Putamen (tissue), 1 donor: ENCODE data around the gene RPS25.
"Not testable (repeated sequence)": the region's sequence is repeated elsewhere in the genome, so short reads cannot be mapped to it uniquely, and the experiment has no call there.

Experiments
- DNase-seq: peaks from one replicate; pipeline ENCODE4 v3.0.0-alpha.2; 2016; ENCODE audit warnings: low spot score

Gene RPS25

DNA sequence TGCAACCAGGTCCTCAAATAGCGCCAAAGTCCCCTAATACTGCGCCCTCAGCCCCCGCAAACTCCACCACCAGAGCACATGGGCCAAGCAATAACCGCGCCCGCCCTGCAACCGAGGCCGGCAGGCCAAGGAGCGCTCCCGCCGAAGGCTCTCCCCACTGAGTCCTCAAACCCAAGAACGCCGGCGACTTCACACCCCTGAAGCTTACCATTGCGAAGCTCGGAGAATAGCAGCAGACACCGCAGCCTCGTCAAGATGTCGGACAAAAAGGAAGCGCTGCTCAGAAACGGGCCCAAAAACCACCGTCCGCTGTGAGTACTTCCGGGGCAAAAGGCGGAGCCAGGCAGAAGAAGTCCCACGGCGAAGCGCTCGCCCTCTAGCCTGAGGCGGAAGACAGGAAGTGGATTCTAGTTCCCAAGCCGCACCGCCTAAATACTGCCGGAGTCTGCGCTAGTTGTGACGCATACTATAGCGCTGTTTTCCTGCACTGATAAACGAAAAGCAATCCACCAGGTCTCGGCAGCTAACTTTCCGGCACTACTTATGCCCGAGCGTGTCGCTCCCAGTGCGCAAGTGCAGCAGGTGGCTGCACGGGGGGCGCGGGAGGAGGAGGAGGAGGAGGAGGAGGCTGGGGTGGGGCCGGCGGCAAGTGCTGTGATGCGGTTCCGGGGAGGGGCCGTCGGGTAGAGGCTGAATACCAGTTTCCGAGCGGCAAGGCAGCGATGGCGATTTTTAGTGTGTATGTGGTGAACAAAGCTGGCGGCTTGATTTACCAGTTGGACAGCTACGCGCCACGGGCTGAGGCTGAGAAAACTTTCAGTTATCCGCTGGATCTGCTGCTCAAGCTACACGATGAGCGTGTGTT is at the start of gene RPS25, which contains the start of gene TRAPPC4:
RPS25 (minus strand) TSS at position 270 of the 865 bp plus-strand sequence; CDS start at position 211, 59 bp downstream.
TRAPPC4 (plus strand) TSS at position 693 of the 865 bp plus-strand sequence; CDS start at position 723, 30 bp downstream.
- DNase-seq: peak; percentile 98

DNA sequence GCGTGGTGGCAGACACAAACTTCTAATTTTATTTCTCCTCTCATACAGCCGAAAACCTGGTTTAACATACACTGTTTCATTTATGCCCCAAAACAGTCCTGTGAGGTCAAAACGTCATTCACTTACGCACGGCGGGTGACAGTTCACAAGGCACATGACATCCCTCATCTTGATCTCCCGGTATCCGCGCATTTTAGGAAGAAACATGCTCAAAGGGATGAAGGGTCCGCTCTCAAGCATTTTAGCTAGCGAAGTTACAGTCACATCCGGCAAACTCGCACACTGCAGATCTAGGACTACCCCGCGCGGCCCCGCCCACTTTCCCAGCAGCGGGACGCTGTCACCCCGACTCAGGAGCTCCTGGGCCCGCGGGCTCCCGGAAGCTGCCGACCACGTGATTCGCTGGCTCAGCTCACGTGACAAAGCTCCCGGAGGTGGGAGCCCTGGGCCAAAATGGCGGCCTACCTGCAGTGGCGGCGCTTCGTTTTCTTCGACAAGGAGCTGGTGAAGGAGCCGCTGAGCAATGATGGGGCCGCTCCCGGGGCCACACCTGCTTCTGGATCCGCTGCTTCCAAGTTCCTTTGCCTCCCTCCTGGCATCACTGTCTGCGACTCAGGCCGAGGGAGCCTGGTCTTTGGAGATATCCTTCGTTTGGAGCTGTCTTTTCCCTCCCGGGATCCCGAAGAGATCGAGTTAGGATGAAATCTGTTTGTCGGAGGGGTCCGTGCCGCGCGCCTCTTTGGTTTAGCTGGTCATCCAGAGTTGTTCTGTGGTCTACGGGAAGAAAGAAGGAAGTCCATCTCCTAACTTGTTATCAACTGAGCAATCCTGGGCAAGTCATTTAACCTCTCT is 49.5 kb upstream of the RPS25 start, which contains the start of gene VPS11:
VPS11 (plus strand) TSS at position 448 of the 852 bp plus-strand sequence; CDS start at position 454, 6 bp downstream.
- peak; percentile 96 for DNase-seq

DNA sequence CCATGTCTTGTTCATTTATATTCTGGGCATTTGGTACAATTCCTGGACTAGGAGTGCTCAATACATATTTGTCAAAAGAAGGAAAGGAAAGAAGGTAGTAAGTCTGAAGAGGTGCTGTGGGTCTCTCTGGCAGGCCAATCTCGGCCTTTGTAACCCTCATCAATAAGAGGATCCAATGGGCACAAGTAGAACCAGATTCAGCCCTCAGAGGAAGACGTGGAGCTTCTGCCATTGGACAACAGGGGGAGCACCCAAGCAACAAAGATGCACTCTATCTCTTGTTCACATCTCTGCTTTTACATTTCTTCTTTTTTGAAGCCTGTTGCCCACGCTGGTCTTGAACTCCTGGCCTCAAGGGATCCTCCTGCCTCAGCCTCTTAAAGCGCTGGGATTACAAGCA is 47.2 kb upstream of the RPS25 start:
- DNase-seq: no peak

DNA sequence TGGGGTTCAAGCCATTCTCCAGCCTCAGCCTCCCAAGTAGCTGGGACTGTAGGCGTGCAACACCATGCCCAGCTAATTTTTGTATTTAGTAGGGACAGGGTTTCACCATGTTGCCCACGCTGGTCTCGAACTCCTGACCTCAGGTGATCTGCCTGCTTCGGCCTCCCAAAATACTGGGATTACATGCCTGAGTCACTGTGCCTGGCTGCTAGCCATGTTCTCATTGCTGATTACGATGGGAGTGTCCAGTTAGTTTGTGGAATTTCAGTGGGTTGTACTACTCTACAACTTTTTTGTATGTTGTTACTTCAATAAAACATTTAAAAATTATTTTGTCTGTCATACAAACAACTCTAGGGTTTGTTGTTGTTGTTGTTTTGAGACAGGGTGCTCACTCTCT is 44.6 kb upstream of the RPS25 start:
- no peak for DNase-seq

DNA sequence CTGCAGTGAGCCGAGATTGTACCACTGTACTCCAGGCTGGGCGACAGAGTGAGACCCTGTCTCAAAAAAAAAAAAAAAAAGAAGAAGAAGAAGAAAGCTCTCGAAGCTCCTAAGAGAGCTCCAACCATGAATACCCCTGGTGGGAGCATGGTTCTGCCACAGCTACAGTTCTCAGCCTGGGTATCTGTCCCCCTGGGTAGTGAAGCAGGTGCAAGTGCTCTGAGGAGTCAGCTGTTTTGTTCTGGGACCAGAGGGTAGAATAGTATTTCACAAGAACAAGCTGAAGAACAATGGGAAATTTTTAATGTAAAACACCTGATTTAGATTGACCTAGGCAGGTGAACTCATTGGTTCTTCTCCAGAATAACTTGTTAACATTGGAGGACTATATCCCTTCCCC is 43.1 kb upstream of the RPS25 start:
- no peak for DNase-seq

DNA sequence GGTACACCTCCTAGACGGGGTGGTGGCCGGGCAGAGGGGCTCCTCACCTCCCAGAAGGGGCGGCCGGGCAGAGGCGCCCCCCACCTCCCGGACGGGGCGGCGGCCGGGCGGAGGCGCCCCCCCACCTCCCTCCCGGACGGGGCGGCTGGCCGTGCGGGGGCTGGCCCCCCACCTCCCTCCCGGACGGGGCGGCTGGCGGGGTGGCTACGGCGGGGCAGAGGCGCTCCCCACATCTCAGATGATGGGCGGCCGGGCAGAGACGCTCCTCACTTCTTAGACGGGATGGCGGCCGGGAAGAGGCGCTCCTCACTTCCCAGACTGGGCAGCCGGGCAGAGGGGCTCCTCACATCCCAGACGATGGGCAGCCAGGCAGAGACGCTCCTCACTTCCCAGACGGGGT is 41.0 kb upstream of the RPS25 start:
- not testable (repeated sequence) for DNase-seq

DNA sequence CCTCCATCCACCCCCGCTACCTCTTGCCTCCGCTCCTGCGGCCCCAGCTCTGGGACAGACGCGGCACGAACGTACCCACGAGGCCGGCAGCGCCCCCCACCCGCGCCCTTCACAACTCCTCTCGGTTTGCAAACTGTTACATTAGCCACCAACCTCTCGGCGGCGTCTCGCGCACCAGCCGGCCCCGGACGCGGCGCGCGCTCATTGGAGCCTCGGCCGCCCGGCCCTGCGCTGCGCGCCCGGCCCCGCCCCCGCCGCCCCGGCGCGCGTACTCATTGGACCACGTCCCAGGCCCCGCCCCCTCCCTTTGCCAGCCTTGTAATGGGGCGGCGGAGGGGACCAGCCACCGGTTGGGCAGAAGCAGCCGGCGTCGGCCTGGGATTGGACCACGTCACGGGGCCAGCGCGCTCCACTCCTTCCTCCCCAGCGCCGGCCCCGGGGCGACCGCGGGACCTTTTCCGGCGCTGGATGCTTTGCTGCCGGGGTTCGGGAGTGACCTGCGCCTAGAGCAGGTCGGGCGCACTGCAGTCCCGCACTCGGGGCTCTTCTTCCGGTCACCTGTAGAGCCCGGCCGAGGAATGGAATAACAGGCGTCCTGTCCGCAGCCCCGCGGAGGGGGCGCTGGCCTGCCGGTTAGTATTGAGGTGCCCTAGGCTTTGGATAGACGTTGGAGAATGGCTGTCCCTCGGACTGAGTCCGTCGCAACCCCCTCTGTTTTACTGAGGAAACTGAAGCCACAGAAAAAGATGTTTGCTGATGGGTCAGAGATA is 39.0 kb upstream of the RPS25 start, which contains the start of gene HYOU1:
HYOU1 (minus strand) TSS at position 206 of the 770 bp plus-strand sequence. CDS start 1,045 bp downstream, outside the sequence.
- DNase-seq: peak; percentile 95

DNA sequence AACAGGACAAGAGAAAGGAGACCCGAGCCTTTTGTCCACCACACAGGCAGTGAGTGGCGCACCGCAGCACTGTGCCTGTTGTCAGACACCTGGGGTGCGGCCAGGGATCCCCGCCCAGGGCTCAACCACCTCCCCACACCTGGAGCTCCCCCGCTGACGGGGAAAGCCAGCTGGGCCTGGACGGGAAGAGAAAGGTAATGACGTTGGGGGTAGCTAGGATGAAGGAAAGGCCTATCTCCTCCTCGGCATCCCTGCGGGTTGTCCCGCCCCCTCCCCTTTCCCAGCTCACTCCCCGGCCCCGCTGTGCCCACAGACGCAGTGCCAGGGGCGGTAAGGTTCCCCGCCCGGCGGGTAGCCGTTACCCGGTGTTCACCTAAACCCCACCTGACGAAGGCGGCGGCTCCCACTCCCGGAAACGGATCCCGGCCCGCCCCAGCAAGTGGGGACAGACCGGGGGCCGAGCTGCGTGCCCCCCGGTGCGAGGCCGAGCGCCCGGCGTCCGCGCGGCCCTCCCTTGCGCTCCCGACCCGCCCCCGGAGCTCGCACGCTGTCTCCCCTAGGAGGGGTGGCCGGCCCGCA is 38.4 kb upstream of the RPS25 start:
- DNase-seq: no peak

DNA sequence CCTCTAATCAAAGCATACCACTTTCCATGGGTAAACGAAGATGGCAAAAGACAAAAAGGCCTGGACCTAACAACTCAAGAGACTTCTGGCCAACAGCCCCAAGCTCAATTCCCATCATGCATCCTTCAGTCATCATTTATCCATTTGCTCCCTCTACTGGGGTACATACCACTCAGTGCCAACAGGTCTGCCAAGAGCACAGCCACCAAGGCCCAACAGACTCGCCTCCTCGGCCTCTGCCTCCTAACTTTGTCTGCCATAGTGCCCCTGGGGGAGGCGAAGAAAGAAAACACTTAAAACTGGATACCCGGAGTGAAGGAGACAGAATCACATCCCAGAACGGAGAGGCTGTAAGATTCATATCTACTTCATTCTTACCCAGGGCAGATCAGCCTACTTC is 37.8 kb upstream of the RPS25 start:
- DNase-seq: no peak

DNA sequence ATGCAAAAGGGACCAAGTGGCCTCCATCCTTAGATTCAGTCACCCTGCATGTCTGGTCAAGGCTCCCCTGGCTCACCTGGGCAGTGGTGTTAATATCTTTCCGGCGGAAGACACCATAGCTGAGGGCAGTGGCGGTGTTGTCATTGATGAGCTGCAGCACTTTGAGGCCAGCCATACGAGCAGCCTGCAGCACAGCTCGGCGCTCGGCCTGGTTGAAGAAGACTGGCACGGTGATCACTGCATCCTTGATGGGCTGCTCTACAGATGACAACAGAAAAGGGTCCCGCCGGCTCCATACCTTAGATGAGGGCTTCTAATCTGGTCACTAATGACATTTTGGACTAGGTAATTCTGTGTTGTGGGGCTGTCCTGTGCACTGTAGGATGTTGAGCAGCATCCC is 36.3 kb upstream of the RPS25 start:
- no peak for DNase-seq

DNA sequence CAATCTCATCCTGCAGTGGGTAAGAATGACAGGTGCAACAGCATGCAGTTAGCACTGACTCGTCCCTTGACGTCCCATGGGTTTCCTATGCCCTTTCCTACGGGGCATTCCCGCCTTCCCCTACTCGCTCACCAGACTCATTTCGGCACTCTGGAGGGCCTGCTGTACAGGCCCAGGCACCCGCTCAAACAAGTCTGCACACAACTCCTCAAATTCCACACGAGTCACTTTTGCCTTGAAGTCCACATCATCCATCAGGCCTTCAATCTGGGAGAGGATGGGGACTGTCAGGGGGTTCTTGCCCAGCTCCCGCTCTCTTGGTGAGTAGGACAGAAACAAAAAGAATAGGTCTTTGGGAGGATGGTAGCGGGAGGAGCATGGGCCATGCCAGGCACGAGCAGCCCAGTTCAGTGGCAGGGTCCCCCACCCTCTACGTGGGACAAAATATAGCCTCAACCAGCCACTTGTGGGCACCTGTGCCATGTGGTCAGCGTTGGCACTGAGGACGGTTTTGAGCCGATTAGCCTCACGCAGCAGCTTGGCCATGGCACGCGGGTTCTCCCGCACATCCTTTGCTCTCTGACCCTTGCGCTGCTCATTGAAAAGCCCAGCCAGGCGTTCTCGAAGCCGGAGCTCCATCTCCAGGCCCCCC is 34.1 kb upstream of the RPS25 start:
- no peak for DNase-seq

DNA sequence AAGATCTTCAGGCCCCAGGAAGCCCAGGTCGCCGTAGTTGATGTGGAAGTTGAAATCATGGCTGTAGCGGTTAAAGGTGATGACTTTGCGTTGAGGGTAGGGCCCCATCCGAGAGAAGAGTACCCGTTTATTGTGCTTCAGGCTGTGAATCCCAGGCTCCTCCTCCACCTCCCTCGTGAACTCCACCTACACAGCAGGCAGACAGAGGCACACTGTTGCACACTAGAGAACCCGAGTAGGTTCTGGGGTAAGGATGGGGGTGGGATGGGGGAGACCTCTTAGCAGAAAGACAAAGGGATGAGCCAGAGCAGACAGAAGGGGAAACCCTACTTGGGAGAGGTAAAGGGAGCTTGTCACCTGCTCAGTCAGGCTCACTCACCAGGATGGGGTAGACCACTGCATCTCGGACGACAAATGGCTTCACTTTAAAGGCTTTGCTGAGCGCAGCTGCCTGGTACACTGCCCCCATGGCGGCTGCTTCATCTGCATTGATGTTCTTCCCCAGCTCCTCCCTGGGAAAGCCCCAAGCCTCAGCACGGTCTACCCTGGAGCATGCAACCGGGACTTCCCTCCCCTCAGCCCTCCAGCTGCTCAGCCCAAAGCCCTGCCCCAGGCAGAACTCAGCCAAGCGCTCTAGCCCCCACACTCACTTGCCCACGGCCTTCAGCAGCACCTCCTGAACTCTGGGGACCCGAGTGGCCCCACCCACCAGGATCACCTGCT is 33.5 kb upstream of the RPS25 start:
- DNase-seq: no peak

DNA sequence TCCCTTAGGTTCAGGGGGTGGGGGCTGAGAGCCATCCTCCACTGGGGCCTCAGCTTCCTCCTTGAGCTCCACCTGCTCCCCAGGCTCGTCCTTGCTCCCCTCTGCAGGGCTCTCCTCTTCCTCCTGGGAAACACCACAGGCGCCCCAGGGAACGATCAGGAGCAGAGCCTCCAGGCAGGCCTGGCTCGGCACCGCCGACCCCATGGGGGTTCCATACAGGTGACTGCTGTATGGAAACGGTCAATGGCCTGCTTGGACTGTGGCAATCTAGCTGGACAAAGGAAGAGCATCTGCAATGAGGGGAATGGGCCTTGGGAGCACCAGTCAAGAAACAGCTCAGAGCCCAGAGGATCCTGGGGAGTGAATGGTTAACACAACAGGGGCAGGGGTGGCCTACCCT is 30.9 kb upstream of the RPS25 start:
- no peak for DNase-seq

DNA sequence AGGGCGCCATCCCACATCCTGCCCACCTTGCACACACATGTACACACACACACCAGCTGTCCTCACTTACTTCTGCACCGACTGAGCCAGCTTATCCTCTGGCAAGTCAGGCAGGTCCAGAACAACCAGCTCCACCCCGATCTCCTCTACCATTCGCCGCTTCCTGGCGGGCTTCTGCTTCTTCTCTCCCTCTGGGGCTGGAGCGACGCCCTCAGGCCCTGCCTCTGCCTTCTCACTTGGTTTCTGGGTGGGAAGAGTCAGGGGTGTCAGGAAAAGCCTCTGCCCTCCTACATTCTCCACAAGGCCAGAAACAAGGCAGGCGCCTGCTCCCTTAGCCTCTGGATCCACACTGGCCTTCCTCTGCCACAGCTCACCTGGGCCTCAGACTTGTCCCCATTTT is 30.5 kb upstream of the RPS25 start:
- DNase-seq: no peak

DNA sequence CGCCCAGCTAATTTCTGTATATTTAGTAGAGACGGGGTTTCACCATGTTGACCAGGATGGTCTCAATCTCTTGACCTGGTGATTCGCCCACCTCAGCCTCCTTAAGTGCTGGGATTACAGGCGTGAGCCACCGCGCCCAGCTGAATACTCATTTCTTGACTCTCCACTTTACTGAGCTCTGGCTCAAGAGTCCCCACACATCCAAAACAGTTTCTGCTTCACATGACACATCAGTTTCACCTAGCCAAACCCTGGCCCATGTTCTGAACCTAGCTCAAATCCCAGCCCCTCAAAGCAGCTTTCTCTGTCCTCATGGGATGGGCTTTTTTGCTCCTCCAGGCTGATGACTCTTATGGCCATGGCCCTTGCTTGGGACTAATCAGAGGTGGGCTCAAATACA is 29.1 kb upstream of the RPS25 start:
- no peak for DNase-seq

DNA sequence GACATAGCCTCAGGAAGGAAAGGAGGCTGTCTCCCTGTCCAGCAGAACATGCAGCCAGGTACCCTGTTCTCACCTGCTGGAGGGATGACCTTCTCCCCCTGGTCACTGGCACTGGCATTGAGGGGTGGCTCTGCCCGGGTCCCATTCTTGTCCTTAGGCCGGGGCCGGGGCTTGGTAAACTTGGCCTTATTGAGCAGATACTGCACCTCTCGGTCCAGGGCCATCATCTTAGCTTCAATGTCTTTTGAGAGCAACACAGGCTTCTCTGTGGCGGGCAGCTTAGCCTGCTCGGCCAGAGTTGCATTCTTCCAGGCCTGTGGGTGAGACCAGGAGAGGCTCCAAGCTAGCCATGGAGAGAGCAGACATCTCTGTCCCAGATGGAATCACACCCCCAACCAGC is 28.3 kb upstream of the RPS25 start:
- no peak for DNase-seq

DNA sequence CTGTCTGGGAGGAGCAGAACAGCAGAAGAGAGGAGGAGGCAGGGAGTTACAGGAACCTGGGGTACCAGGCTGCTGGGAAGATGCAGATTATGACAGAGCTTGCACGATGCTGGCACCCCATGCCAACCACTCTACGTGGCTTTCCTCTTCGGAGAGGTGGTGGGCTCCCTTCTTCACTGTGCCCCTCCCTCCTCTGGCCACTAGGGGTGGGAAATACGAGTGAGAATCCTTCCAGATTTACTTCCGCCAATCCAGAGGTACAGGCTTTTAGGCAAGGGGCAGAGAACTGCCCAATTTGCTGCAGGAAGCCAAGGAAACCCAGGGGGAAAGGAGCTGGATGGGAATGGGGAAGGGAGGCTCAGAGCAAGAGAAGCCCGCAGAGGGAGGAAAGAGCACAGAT is 26.6 kb upstream of the RPS25 start:
- DNase-seq: no peak

DNA sequence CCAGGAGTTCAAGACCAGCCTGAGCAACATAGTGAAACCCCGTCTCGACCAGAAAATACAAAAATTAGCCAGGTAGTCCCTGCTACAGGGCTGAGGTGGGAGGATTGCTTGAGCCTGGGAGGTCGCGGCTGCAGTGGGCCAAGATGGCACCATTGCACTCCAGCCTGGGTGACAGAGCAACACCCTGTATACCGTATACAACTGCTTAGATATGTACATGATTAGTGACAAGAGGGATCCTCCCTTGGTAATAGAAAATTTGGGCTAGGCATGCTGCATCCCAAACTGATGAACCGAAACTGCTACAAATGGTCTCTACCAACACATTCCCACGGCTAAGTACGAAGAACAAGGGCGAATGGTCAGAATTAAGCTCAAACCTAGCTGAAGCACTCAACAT is 24.8 kb upstream of the RPS25 start:
- no peak for DNase-seq

DNA sequence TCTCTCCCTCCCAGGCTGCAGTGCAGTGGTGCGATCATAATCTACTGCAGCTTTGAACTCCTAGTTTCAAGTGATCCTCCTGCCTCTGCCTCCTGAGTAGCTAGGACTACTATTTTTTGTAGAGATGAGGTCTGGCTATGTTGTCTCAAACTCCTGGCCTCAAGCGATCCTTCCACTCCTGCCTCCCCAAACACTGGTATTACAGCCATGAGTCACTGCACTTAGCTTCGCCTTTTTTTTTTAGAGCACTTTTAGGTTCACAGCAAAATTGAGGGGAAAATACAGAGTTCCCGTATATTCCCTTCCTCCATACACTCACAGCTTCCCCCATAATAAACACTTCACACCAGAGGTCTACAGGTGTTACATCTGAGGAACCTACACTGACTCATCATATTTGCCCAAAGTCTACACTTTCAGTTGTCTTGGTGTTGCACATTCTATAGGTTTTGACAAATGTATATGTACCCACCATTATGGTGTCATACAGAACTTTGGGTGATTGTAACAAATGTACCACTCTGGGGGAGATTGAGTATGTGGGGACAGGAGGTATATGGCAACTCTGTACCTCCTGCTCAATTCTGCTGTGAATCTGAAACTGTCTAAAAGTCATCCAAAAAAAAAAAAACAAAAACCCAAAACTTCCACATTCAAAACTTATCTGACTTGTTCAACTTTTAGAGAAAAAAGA is 23.8 kb upstream of the RPS25 start:
- DNase-seq: no peak

DNA sequence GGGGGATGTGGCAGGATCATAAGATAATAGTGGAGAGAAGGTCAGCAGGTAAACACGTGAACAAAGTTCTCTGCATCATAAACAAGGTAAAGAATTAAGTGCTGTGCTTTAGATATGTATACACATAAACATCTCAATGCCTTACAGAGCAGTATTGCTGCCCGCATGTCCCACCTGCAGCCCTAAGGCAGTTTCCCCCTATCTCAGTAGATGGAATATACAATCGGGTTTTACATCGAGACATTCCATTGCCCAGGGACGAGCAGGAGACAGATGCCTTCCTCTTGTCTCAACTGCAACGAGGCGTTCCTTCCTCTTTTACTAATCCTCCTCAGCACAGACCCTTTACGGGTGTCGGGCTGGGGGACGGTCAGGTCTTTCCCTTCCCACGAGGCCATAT is 21.3 kb upstream of the RPS25 start:
- DNase-seq: not testable (repeated sequence)
